ENCODE data around the gene NMT2.
A peak's percentile ranks its signal among the peaks of the same experiment; 100 is the strongest.
"Not testable (repeated sequence)": the region's sequence is repeated elsewhere in the genome, so short reads cannot be mapped to it uniquely, and the experiment has no call there.

Gene NMT2

DNA sequence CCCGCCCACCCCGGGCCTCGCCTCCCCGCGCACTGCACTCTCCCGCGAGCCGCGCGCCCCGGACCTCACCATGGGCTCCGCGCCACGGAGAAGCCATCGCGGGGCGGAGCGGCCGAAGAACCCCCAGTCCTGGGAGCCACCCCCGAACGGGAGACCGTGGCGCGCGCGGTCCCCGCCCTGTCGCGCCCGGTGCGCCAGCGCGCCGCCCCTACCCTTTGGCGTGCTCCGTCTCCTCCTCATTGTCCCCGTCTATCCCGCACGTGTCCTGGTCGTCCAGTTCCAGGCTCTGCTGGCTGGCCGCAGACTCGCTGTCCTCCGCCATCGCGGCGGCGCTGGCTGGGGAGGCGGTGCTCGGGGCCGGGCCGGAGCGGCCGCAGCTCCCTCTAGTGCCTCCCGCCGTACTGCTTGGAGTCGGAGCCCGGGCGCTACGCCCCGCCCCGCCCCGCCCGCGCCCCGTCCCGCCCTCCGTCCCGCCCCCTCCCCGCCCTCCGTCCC, at the start of gene NMT2:
TSS of gene NMT2 (minus strand) at position 403 of the 495 bp plus-strand sequence. CDS start at position 322, 81 bp downstream.
- DNase-seq = peak; percentile 69

DNA sequence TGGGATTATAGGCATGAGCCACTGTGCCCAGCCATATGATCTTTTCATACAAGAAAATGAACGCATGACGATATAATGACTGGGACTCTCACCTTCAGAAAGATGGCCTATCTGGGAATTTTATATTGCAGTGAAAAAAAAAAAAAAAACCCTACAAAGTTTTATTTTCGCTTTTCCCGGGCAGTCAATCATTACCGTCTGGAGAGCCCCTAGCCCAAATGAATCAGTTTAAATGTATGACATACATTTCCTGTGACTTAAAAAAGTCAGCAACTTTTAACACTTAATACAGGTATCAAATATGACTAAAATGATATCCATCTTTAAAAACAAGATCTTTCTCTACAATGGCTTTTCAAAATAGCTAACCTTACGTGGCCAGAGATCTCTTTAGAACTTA, 48.2 kb upstream of the NMT2 start:
- no peak for DNase-seq

DNA sequence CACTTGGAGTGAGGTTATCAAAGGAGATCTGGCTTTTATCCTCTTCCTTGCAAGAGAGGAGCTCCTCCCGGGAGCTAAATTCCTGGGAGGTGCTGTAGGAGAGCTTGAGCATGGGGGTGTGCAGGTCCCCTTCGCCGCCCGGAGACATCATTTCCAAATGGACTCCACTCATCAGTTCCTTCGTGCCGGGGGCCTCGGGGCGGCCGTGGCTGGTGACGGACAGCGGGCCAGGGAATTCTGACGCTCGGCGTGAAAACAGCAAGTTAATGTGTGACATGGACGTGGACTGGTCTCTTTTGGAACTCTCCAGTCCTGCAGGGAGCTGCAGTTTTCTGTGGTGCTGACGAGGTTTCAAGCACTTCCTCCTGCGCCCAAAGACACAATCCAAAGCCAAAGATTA, 45.7 kb upstream of the NMT2 start:
- DNase-seq = no peak

DNA sequence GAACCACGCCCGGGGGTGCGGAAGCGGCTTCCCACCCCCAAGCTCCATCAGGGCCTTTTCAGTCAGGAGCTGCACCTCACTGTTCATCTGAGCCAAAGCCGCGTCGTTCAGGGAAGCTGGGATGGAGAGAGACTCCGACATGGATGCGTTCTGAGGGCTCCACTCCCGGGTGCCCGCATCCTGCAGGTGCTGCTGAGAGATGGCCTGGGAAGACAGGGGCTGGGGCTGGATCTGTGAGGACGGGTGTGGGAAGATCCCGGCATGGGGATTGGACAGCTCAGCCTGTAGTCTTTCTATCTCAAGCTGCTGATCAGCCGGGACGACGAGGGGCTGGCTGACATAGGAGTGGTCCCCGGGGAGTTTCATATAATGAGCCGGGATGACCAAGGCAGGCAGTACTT, 45.0 kb upstream of the NMT2 start:
- no peak for DNase-seq

- DNase-seq = no peak
Measured at GRCh38 chr10:15211464-15211979, 43.0 kb upstream of the NMT2 start.

GRCh38 chr10:15210521-15210920, 42.0 kb upstream of the NMT2 start:
- no peak for DNase-seq

GRCh38 chr10:15209827-15210509, 41.5 kb upstream of the NMT2 start:
- no peak for DNase-seq

DNA sequence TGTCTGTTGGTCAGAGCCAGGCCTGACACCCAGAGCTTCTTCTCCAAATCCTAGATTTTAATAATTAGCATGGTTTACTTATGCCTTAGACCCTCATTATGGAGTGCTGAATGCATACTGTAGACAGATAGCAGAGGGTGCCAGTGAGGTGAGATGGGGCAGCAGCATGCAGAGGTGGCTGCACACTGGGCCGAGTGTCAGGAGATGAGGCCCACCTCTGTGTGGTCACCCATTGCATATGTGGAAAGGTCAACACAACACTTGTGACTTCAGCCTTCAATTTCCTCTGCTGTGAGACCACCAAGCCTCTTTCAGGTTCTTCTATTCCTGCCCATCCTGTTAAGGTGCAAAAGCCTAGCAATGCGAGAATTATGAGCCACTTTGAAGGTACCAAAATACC, 39.7 kb upstream of the NMT2 start:
- no peak for DNase-seq

- DNase-seq = not testable (repeated sequence)
Measured at GRCh38 chr10:15207410-15207809, 38.9 kb upstream of the NMT2 start.

DNA sequence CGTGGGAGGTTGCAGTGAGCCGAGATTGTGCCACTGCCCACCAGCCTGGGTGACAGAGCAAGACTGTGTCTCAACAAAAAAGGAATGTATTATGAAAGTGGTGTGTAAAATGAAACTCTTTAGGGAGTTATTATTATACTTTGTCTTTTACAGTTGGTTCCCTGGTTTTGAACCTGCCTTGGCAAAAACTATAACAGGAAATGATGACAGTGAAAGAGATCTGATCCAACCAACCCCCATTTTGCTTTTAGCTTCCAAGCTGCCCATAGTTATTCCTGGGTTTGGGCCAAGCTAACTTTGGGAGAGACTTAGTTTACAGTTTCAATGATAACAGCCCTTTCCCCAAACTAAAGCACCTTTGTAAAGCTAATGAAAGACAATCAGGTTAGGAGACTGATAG, 34.1 kb upstream of the NMT2 start:
- no peak for DNase-seq

DNA sequence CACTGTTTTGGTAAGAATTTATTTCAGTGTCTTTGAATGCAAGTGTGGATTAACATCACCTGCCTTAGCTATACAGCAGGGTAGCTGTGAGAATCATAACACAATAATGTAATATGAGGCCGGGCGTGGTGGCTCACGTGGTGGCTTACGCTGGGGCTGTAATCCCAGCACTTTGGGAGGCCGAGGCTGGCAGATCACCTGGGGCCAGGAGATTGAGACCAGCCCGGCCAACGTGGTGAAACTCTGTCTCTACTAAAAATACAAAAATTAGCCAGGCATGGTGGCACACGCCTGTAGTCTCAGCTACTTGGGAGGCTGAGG, 33.8 kb upstream of the NMT2 start:
- not testable (repeated sequence) for DNase-seq

- DNase-seq = no peak
Measured at GRCh38 chr10:15201589-15202300, 33.3 kb upstream of the NMT2 start.

DNA sequence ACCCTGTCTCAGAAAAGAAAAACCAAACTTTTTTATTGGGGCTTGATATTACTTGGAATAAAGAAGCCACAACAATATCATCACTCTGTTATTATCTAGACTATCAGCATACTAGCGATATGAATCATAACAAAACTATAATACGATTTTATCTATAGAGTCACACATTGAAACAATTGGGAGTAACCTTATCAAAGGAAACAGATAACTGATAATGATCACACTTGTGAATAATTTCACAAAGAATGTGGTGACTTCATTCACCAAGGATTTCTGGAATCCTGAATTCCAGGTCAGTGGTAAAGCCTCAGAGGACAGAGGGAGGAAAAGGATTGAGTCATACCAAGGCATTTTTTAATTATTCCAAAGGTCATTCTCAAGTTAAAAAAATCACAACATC, 32.1 kb upstream of the NMT2 start:
- no peak for DNase-seq

DNA sequence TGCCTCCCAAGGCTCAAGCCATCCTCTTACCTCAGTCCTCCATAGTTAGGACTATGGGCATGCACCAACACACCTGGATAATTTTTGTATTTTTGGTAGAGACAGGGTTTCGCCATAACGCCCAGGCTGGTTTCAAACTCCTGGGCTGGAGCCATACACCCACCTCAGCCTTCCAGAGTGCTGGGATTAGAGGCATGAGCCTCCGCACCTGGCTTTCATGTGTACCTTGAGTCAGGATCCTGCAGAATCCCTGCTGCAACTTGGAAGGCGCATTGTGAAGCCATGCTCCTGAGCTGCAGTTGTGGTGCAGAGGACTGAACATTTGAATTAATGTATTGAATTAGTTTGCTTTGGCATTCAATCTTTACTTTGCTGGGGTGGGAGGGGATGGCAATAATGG, 29.4 kb upstream of the NMT2 start:
- no peak for DNase-seq

GRCh38 chr10:15197276-15197675, 28.8 kb upstream of the NMT2 start:
- no peak for DNase-seq

DNA sequence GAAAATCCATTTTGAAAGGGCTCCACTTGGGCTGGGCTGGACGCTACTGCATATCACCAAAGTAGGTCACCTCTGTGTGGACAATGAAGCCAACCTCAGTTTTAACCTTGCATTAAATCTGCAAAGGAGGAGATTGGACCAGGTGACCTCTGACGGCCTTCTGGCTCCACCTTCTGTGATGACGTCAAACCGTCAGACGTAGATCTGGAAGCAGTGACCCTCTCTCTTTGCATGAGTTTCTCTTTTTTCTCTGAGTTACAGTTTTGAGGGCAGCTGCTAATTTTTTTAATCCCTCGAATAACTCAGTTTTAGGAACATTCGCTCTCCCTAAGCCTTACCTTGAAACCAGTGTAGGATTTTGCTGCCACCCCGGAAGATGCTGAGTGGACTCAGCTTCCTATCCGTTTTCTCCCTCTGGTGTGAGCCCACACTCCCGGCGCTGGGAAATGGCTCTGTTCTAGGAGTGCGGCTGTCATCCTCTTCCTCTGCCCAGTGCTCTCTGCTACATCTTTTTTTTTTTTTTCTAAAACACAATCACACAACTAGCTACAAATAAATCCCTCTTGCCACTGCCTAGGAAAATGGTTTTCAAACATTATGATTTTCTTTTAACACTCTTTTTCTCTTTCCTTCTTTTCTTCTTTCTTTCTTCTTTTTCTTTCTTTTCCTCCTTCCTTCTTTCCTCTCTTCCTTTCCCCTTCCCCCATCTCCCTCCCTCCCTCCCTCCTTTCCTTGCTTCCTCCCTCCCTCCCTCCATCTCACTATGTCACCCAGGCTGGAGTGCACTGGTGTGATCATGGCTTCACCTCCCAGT, 27.7 kb upstream of the NMT2 start:
- DNase-seq = no peak

GRCh38 chr10:15189133-15189885, 20.8 kb upstream of the NMT2 start:
- no peak for DNase-seq

- DNase-seq = no peak
Measured at GRCh38 chr10:15188603-15189002, 20.1 kb upstream of the NMT2 start.

DNA sequence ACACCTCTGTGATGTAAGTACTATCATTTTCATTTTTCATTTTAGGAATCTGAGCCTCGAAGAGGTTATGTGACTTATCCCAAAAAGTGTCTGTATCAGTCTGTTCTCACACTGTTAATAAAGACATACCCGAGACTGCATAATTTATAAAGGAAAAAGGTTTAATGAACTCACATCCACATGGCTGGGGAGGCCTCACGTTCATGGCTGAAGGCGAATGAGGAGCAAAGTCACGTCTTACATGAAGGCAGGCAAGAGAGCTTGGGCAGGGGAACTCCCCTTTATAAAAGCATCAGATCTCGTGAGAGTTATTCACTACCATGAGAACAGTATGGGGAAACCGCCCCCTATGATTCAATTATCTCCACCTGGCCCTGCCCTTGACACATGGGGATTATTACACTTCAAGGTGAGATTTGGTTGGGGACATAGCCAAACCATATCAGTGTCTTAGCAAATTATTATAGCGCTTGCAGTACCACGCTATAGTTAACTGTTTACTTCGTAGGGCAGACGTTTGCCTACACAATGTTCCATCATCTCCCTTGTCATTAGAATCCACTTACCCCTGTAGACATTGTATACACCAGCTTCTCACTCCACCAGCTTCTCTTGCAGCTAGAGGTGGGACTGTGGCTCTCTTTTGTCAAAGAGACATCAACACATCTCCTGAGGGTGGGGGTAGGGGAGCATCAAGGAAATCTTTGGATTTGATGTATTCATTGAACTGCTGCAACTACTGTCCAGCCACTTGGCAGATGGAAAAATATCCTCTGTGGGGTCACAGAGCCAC, 15.4 kb upstream of the NMT2 start:
- no peak for DNase-seq

GRCh38 chr10:15182540-15183207, 14.2 kb upstream of the NMT2 start:
- DNase-seq = no peak

GRCh38 chr10:15181576-15182156, 13.2 kb upstream of the NMT2 start:
- DNase-seq = no peak

All from NCI-H2171 treated with DMSO at 0.1 percent for 48 hours (cell line).